Activated CD4-positive, alpha-beta T cell treated with anti-CD3 and anti-CD28 coated beads, Interleukin-2, amount 50 U/mL, for 4 hours (primary cell): ENCODE results near the gene SPOCK1.

Experiments
- DNase-seq, 2 experiments: peaks; one replicate each; pipeline ENCODE4 v3.0.0-alpha.2; 2020

Gene SPOCK1

DNA sequence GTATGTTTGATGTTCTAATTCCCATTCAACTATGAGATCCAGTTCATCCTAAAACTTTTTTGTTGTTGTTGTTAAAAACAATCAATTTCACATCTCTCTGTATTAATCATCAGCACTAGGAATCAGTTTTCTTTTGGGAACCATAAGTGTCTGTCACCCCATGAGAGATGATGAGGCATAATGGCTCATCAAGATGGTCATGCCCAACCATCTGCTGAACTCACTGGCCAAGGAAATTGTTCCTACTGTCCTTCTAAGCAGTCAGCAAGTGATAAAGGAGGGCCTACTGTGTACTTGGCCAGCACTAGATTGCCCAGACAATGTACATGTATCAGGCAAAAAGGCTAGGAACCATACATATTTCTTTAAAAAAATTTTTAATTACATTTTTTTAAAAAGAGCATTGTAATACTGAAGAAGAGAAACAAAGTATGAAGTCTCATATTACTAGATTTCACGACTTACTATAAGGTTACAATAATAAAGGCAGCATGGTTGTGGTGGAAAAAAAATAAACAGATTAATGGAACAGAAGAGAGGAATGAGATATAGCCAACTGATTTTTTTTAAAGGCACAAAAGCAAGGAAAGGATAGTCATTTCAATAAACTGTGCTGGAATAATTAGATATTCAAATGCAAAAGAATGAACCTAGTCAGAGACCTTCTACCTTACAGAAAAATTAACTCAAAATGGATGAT lies 458.3 kb downstream of the SPOCK1 start:
- no peak for DNase-seq

DNA sequence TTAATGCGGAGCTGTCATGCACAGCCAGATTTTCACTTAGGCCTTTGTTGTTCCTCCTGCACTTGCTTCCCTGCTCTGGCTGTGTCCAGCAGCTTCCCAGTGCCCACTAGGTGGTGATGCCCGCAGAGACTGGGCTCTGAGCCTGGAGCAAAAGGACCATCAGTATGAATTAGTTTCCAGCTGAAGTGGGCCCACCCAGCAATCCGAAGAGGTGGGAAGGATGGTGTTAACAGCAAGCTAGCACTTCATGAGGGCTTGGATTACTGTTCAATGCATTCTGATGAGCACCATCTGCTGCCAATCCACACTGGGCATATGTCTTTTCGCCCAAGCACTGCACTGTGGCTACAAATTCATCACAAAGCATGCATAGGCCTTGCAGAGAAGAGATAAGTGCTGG lies 459.1 kb downstream of the SPOCK1 start:
- DNase-seq, result no peak

DNA sequence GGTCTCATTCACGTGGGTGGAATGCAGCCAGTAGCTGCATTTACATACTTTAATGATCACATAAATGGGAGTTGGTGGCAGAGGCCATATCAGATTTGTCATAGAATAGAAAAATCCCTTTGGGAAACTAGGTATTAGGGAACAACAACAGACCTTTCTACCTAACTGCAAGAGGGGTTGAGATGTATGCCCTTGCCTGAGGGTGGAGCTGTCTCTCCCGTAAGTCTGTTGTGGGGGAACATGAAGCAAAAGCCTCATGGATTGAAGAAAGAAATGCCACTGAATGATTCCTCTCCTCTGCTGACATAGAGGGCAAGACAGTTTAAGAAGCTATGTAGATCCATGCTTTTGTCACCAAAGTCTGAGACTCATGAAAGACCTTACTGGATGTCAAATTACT lies 461.3 kb downstream of the SPOCK1 start:
- no peak for DNase-seq

DNA sequence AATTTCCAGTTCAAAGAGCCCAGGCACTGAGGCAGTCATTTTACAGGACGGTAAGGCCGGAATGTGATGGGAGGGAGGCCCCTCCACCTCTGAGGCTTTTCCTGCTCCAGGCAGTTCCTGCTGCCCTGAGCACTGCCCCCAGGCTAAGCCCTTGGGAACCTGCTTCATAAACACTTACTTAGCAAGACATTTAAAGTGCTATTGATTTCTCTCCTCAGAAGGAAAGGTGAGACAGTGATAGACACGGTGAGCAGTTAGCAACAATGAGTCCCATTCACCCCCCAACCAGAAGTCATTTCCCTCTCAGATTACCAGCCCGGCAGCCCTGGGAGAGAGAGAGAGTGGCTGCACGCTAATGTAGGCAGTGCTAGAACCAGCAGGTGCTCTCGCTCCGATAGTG lies 462.5 kb downstream of the SPOCK1 start:
- DNase-seq, result no peak

DNA sequence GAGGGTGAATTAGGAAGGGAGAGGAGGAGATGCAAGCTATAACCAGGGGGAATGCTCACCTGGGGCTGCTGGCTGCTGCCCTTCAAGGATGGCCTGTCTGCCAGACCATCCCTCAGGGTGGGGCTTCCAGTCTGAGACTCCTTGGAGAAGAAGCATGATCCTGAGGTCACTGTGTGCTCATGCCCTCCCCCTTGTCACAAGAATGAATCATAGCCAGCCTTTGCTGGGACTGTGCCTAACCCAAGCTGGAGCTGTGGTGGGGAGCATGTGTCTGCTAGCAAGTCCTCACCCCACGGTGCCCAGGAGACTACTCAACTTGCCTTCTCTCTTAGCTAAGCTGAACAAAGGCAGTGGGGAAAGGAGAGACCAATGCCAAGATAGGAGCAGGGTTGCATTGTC lies 463.6 kb downstream of the SPOCK1 start:
- DNase-seq, result no peak

DNA sequence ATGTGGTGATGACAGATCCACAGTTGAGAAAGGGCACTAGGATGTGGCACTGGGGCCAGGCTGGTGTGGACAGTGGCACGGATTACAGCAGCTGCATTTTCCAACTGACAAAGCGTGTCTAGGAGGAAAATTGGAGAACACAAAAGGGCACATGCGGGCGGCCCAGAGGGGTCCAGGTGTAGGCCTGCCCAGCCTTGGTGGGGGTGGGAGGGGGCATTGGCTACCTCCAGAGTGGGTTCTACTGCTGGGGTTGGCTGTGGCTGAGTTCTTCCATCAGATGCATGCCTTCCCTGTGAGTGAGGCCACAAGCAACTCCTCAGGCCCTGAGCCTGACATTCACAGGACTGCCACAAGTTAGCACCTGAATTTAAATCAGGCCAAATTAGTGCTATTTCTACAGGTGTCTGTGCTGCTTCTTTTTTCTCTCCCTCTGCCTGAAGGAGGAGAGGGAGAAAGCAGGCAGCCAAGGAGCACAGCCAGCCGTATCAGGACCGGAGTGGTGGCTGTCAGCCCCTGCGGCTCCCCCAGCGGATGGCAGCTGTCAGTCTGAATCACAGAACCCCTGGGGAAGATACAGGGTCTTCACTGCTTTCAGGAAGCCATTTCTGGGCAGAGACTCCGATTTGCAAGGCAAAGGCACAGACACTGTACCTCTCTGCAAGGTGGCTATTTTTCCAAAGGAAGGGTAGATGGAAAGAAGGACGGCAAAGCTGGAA lies 464.2 kb downstream of the SPOCK1 start:
- DNase-seq, result no peak

DNA sequence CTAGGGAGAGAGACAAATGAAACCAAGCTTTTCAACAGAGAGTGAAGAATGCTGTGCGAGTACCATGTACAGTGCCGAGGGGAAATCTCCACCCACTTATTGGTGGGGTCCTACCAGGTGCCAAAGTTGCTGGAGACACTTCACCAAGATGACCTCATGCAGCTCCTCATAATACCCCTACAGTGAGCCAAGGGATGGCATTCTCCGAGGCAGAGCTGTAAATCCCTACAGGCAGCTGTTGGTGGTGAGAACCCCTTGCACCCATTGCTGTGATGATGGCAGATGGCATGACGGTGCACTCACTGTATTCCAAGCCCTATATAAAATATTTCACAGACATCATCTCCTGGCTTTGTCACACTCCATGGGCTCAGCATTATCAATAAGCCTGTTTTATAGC lies 464.9 kb downstream of the SPOCK1 start:
- no peak for DNase-seq

DNA sequence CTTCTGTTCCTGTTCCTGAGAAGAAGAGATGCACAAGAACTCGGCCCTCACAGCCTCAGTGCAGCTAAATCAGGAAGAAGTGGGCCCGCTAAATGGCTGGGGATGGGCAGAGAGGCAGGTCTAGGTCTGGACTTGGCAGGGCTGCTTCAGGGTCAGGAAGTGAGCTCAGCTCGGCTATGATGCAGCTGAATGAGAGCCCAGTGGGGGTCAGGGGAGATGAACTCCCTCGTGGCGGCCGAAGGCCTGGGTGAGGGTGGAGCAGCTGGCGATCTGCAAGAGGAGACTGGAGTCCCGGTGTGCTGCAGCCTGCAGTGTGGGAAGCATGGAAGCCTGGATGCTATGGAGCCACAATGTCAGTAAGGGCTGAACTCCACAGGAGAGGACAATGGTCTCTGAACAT lies 466.2 kb downstream of the SPOCK1 start:
- DNase-seq, result no peak

DNA sequence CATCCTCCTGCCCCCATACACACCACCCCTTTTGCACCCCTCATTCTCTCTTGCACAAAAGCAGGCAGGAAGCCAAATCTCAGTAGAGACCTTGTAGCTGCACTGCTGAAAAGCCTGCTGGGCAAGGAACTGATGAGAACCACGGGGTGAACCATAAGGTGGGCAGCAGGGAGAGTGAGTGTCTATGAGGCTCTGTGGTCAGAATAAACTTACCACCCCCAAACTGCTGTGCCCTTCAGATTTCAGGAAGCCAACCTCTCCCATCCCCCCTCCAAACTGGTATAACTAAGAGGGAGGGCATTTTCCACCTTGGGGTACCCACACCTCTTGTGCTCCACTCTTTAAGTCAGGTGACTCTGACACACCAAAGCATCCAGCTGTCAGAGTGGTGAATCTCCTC lies 471.4 kb downstream of the SPOCK1 start:
- no peak for DNase-seq

DNA sequence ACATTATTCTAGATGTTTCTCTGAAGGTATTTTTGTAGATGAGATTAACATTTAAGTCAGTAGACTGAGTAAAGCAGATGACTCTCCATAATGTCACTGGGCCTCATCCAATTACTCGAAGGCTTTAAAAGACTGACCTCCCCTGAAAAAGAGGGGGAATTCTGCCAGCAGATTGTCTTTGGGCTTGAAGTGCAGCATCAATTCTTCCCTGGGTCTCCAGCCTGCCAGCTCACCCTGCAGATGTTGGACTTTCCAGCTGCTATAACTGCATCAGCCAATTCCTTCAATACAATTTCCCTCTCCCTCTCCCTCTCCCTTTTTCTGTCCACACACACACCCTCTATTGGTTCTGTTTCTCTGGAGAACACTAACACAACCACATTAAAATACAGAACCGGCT lies 472.8 kb downstream of the SPOCK1 start:
- DNase-seq, result no peak

DNA sequence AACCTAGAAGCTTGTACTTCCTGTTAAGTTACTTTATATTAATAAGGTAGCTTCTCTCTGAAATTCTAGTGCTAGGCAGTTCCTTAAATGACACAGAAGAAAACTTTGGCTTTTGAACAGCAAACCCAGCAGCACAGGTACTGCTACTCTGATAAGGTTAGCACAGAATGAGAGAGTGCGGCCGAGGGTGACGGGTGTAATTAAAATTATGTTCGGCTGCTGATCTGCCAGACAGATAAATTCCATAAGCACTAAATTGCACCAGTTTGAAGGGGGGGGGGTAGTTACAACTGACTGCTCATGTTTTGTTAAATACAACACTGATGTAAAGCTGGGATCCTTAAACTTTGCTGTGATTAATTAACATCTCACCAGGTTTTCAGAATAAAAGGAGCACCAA lies 475.1 kb downstream of the SPOCK1 start:
- DNase-seq, result no peak

DNA sequence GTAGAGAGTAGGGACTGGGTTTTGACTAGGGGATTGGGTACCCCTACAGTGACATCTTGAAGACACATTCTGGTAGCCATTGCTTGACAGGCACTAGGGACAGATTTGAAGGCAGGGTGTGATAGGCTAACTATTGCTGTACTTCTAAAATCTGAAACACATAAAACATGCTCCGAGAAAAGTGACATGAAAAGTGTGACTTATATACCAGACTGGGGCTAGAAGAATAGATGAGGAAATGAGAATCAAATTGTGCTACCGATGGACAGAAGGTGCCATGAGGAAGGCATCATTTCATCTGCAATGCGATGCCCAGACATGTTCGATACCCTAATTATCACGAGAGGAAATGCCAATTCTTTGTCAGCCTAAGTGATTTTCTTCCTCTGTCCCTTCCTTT lies 475.8 kb downstream of the SPOCK1 start:
- DNase-seq, result no peak

DNA sequence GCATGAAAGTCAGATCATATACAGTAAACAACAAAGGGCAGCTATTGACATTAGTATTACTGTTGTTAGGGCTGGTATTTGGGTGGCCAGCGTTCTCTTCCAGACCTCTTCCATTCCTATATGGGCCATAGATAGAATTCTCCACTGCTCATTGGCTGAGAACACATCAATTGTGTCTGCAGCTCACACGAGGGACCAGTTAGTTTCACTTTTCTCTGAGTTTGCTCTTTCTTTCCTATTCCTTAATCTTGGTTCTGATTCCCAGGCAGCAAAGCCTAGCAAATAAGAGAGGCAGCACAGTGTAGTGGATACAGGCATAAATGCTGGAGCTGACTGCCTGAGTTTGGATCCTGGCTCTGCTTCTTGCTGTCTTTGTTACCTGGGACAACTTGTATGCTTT lies 476.4 kb downstream of the SPOCK1 start:
- no peak for DNase-seq

DNA sequence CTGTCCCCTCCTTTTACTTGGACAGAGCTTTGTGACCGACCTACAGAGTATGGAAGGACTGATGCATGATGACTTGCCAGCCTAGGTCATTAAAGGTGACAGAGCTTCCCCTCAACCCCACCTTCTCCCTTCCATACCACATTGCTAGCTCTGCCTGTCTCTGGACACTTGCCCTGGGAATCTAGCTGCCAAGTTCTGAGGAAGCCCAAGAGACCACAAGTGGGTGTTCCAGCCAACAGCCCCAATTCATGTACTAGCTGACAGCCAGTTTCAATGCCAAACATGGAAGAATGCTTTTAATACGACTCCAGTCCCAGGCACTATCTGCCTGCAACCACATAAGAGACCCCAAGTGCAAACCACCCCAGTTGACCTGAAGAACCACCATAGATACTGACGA lies 477.1 kb downstream of the SPOCK1 start:
- DNase-seq, result no peak

DNA sequence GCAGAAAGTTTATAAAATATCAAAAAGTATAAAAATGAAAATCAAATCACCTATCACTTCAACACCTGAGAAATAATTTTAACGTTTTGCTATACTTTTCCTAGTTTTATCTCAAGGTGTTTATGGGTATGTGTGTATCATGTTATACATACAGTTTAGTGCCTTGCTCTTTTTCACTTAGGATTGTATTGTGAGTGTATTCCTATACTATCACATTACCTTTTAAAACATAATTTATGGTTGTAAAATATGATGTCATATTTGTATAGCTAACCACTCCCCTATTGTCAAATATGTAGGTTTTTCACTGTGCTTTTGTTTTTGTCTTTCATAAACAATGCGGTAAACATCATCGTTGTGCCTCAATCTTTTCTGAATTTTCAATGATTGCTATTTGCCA lies 479.9 kb downstream of the SPOCK1 start:
- no peak for DNase-seq

DNA sequence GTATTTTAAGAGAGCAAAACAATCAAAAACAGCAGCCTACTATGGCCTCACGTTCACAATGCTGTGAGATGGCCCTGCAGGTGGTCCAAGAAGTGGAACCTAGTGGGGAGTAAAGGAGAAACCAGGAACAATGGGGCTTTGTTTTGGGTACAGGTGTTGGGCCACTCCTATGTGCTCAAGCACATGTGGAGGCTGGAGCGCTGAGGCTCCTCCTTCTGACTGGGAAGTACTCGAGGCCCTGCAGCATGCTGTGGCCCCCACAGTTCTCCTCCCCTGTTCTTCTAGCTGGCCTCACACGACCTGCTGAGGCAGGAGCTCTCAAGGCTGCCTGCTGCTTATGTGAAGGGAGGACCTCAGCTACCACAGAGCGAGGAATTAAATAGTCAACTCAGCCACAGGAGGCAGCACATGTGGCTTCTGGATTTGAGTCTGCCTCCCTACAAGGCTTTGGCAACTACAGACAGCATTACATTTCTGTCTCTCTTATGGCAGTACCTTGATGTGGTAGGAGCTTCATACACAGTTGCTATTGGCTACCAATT lies 482.3 kb downstream of the SPOCK1 start:
- no peak for DNase-seq

DNA sequence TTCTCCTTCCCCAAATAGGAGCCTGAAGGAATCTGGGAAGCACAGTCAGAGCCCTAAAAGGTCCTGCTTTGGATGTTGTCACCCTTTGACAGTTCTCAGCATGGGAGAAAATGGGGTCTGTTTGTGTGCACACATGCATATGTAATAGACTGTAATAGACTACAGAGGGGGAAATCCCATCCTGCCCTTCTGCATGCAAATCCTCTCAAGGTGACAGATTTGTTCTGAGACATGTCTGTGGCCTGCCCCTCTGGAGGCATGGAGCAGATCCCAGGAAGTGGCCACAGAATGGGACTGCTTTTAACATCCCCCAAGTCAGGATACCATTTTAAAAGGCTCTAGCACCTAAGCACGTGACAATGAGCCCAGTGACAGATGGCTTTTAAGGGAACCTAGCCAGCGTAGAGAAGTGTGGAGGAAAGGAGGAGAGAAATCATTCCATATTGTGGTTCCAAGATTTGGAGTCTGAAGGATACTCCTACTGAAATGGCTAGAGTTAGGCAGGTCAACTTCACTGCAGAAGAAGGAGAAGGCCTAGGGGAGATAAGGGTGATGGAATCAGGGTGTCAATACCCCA lies 483.5 kb downstream of the SPOCK1 start:
- DNase-seq, result no peak

DNA sequence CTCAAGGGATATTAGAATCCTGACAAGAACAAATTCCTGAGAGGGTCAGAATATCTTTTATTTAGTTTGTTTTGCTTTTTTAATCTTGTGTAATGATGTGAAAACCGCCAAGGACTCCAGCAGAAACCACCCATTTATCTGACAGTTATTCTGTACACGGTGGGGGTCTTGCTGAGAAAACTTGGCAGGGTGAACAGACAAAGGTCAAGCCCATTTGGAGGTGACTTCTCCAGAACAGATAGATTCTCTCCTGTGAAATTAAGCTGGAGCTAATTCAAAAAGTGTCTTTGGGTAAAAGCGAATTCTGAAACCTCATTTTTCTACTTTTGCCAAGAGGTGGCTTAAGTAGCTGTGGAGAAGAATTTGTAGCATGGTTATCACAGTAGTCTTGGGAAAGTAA lies 484.4 kb downstream of the SPOCK1 start:
- DNase-seq, result no peak

DNA sequence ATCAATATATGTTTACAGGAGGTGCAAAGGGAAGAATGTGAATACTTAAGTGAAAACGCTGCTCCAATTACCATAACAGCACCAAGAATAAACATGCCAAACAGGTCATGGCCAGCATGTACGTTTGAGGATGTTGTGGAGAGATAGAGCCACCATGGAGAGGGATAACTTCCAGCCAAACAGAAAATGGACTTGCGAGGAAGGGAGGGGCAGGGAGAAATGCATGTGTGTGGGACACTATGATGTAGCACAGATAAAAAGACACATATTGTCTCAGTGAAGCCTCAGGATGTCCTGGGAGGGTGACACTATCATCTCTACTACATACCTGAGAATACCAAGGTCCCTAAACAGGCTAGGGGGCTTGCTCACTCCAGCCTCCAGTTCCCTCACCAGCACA lies 488.9 kb downstream of the SPOCK1 start:
- no peak for DNase-seq

DNA sequence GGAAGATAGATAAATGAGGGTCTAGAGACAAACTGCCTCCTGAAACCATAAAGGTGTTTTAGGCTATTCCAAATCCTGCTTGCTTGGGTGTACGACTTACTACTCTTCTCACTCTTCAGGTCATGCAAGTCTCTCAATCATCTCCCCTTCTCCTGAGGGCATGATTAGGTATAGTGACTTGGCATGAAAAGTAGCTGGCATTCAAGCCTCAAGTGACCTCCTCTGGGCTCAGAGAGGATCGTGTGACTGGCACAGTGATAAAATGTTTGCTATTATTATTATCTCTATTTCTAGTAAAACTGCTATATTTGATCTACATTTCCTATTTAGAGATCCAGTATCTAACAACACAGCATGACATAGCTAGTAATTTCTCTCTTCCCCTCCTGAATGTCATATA lies 494.8 kb downstream of the SPOCK1 start:
- no peak for DNase-seq

DNA sequence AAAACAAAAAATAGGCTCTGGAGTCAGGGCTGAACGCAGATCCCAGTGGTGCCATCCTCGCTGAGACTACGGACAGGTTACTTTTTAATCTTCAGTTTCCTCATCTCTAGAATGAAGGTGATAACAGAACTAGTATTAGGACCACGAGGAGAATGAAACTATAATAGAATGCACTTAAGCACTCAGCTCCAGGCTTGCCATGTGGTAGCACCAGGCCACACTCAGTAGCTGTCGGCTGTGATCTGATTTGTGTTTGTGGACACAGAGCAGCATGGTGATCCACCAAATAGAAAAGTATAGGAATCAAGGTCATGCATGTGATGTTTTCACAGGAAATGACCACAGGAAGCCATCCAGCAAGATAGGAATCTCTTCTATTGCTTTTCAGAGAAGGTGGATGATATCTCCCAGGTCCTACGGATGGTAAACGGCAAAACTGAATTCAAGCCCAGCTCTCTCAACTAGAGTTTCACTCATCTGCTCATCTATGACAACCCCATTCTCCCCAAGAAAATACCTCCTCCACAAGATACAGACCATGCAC lies 498.0 kb downstream of the SPOCK1 start:
- no peak for DNase-seq

DNA sequence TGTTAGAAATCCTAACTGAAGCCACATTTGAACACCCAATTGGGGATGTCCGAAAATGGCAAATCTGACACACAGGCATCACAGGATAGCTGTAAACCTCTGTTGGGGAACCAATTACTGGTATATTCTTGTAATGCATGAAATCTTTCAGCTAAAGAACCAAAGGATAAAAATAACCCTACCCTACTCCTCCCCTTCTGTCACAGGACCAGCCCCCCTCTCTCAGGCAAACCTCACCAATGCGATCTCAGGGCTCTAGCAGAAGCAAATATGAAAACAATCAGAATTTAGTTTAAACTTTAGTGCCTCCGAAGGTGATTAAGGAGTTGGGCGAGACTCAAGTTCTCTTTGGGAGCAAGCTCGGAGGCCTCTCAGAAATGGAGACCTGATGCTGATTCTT lies 499.3 kb downstream of the SPOCK1 start:
- DNase-seq, result no peak

DNA sequence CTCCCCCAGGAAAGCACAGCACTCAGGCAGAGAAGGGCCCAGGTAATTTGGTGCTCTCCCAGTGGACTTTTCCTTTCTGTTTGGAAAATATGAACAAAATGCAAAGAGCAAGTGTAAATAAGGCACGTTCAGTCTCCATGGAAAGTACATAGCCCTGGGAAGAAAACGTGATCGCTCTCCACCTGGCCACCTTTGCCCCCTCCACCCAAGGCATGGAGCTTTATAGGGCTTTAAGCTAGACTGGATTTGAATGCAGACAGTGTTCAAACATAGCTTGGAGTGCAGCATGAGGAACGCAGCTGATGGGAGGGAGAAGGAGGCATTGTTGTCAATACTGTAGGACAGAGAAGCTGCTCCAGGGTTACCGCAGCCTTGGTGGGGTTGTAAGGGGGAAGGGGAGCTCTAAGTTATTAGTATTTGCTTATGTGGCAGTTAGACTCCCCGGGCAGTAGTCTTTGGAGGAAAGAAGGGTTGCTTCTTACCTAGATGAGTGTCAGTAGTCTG lies 500.2 kb downstream of the SPOCK1 start:
- DNase-seq, result no peak

DNA sequence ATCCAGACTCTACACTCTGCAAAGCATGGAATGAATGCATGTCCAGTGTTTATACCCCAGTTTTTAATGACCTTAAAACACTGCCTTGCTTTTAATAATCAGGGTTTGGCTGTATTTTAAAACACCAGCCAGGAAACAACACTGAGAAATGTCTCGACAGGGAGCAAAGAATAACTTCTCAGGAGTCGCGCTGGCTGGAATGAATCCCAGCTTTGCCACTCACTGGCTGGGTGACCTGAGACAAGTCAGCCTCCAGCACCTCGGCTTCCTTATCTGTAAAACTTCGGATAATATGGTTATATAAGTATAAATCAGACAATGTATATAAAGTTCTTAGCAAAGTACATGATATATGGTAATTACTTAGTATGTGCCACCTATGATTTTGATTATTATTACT lies 505.0 kb downstream of the SPOCK1 start:
- no peak for DNase-seq
